ENCODE results near the gene SDC4.

Gene SDC4

GRCh38 chr20:45336530-45337366, 11.5 kb downstream of the SDC4 start:
- Histone ChIP-seq H3K27me3 (replicated peaks) (no peaks in the 10 kb centered on the region), H3K27ac (peak overlapping the region; percentile 90), H3K4me3 (ENCODE audit: low read depth, low read length) (no peak overlapping the region), H3K36me3 (replicated peaks) (peaks cover 59% of the 10 kb centered on the region)
- peak; percentile 91 for DNase-seq
- in situ Hi-C loops (cut with HindIII; ENCODE audit: low pct_ligation_motif_present, low sequenced_read_pairs) = no loop called here
- TF ChIP-seq CTCF (IDR thresholded peaks at IDR 0.05; ENCODE audit: low read depth, low read length, missing control alignments) = no peak

- no peak for TF ChIP-seq CTCF (IDR thresholded peaks at IDR 0.05; ENCODE audit: low read depth, low read length, missing control alignments)
- peaks cover 83% of the 10 kb centered on the region for H3K36me3 ChIP-seq (replicated peaks)
- in situ Hi-C loops (cut with HindIII; ENCODE audit: low pct_ligation_motif_present, low sequenced_read_pairs) = no loop called here
Observed at GRCh38 chr20:45330476-45330875, 17.7 kb downstream of the SDC4 start.

GRCh38 chr20:45329497-45330319, 18.5 kb downstream of the SDC4 start:
- peaks cover 79% of the 10 kb centered on the region for H3K36me3 ChIP-seq (replicated peaks)

More at GRCh38 chr20:45330476-45330875, 17.7 kb downstream of the SDC4 start:
- no peak for DNase-seq
- no peaks in the 10 kb centered on the region for H3K27me3 ChIP-seq (replicated peaks)
- H3K27ac ChIP-seq = no peak overlapping the region
- no peak overlapping the region for H3K4me3 ChIP-seq (ENCODE audit: low read depth, low read length)

GRCh38 chr20:45328451-45328850, 19.8 kb downstream of the SDC4 start:
- Histone ChIP-seq H3K27ac (no peak overlapping the region), H3K36me3 (replicated peaks) (peaks cover 77% of the 10 kb centered on the region), H3K27me3 (replicated peaks) (no peaks in the 10 kb centered on the region), H3K4me3 (ENCODE audit: low read depth, low read length) (no peak overlapping the region)
- no peak for DNase-seq
- no peak for TF ChIP-seq CTCF (IDR thresholded peaks at IDR 0.05; ENCODE audit: low read depth, low read length, missing control alignments)
- in situ Hi-C loops (cut with HindIII; ENCODE audit: low pct_ligation_motif_present, low sequenced_read_pairs) = no loop called here

More at GRCh38 chr20:45329497-45330319, 18.5 kb downstream of the SDC4 start:
- no peak for DNase-seq
- no peak for TF ChIP-seq CTCF (IDR thresholded peaks at IDR 0.05; ENCODE audit: low read depth, low read length, missing control alignments)
- Histone ChIP-seq H3K27ac (no peak overlapping the region), H3K4me3 (ENCODE audit: low read depth, low read length) (no peak overlapping the region), H3K27me3 (replicated peaks) (no peaks in the 10 kb centered on the region)
- in situ Hi-C loops (cut with HindIII; ENCODE audit: low pct_ligation_motif_present, low sequenced_read_pairs) = no loop called here

GRCh38 chr20:45325371-45325770, 22.9 kb downstream of the SDC4 start:
- H3K4me3 ChIP-seq (ENCODE audit: low read depth, low read length) = no peak overlapping the region
- in situ Hi-C loops (cut with HindIII; ENCODE audit: low pct_ligation_motif_present, low sequenced_read_pairs) = no loop called here
- no peaks in the 10 kb centered on the region for H3K27me3 ChIP-seq (replicated peaks)
- TF ChIP-seq CTCF (IDR thresholded peaks at IDR 0.05; ENCODE audit: low read depth, low read length, missing control alignments) = no peak
- H3K27ac ChIP-seq = no peak overlapping the region
- DNase-seq = no peak
- H3K36me3 ChIP-seq (replicated peaks) = peaks cover 50% of the 10 kb centered on the region
